PC-9 (cell line): ENCODE data around the gene RUBCN. TPM values are rescaled to one million over a fixed set of nuclear protein-coding genes. Genes with fewer than 3 reads are reported as not detected.
"Not testable (repeated sequence)": the region's sequence is repeated elsewhere in the genome, so short reads cannot be mapped to it uniquely, and the experiment has no call there.

Experiments
- BruUV-seq: library from RNA; stranded (reverse); fragments of 400-500 nt; replicated peaks from 2 replicates; lab custom pipeline; 2021; lab: Mats Ljungman, UMichigan
- CTCF ChIA-PET: fragments of 300-600 bp; sonication (Branson Sonifier 250); formaldehyde crosslinking; loops from one replicate; lab custom pipeline; 2022; ENCODE audit warnings: antibody characterized with exemption; lab: Charles Lee
- POLR2A ChIA-PET: fragments of 300-600 bp; sonication (Branson Sonifier 250); formaldehyde crosslinking; loops from one replicate; lab custom pipeline; 2022; ENCODE audit warnings: antibody characterized with exemption; ENCODE audit not compliant: unreplicated experiment; lab: Charles Lee
- DNase-seq, 2 experiments: peaks; one replicate each; pipeline versions ENCODE4 v3.0.0 to v3.0.0-alpha.2; 2015 to 2022; ENCODE audit warnings: mixed read lengths in 1 of 2
- H2AFZ ChIP-seq: fragments of 200-600 bp; sonication (generic); 2 replicates; pipeline ENCODE4 v1.8.1; 2017; ENCODE audit warnings: antibody characterized with exemption
- H3F3A ChIP-seq: fragments of 200-600 bp; sonication (generic); 2 replicates; pipeline ENCODE4 v1.8.1; 2017; ENCODE audit warnings: antibody characterized with exemption, mild to moderate bottlenecking, low read depth; ENCODE audit not compliant: insufficient read depth
- H3K27ac ChIP-seq: fragments of 200-600 bp; sonication (generic); 2 replicates; pipeline ENCODE4 v1.6.1; 2016; ENCODE audit warnings: mixed run types
- H3K27me3 ChIP-seq: fragments of 200-600 bp; sonication (generic); 2 replicates; pipeline ENCODE4 v1.6.1; 2016; ENCODE audit warnings: low read depth, mixed run types; ENCODE audit not compliant: insufficient read depth
- H3K36me3 ChIP-seq: fragments of 200-600 bp; sonication (generic); 2 replicates; pipeline ENCODE4 v1.6.1; 2016; ENCODE audit warnings: low read depth, mixed run types
- H3K4me1 ChIP-seq: fragments of 200-600 bp; sonication (generic); replicated peaks from 2 replicates; pipeline ENCODE4 v1.6.1; 2016; ENCODE audit warnings: mixed run types; ENCODE audit not compliant: insufficient read depth
- H3K4me2 ChIP-seq: fragments of 200-600 bp; sonication (generic); 2 replicates; pipeline ENCODE4 v1.6.1; 2017; ENCODE audit warnings: mixed run types
- H3K4me3 ChIP-seq: fragments of 200-600 bp; sonication (generic); 2 replicates; pipeline ENCODE4 v1.6.1; 2016; ENCODE audit warnings: mixed run types
- H3K79me2 ChIP-seq: fragments of 200-600 bp; sonication (generic); 2 replicates; pipeline ENCODE4 v1.6.1; 2017; ENCODE audit warnings: low read depth, mixed run types
- H3K9me2 ChIP-seq: fragments of 200-600 bp; sonication (generic); 2 replicates; pipeline ENCODE4 v1.8.1; 2017; ENCODE audit warnings: mild to moderate bottlenecking; ENCODE audit not compliant: insufficient read depth
- H3K9me3 ChIP-seq: fragments of 200-600 bp; sonication (generic); 2 replicates; pipeline ENCODE4 v1.8.1; 2016; ENCODE audit warnings: low read depth; ENCODE audit not compliant: insufficient read depth
- H4K20me1 ChIP-seq: fragments of 200-600 bp; sonication (generic); 2 replicates; pipeline ENCODE4 v1.8.1; 2017; ENCODE audit not compliant: insufficient read depth
- CTCF ChIP-seq: fragments of 200-600 bp; sonication (generic); conservative IDR thresholded peaks from 2 replicates; pipeline ENCODE4 v1.6.1; 2017; ENCODE audit warnings: mixed run types, antibody characterized with exemption, mild to moderate bottlenecking, moderate library complexity
- EZH2 ChIP-seq: fragments of 200-600 bp; sonication (generic); IDR thresholded peaks from 2 replicates; pipeline ENCODE4 v1.8.0; 2017; ENCODE audit warnings: antibody characterized with exemption, low read depth
- intact Hi-C: fragments of 100-400 bp; cut with micrococcal nuclease; formaldehyde crosslinking; loops from one replicate; pipeline ENCODE4 v1.10.0; 2022; ENCODE audit not compliant: unreplicated experiment
- total RNA-seq: library from RNA; stranded (reverse); gene quantifications from 2 replicates; pipeline ENCODE4 v1.2.3, GENCODE V29; 2021

The RUBCN gene
- total RNA-seq, 1 experiment from 2014 or later, result 34.2 TPM

GRCh38 chr3:197730200-197730599 lies 6.5 kb downstream of the RUBCN start:
- peak; percentile 52 to 78 for DNase-seq
- H3K79me2 ChIP-seq, result peaks cover 35% of the 10 kb centered on the region
- H3K9me3 ChIP-seq, result no peaks in the 10 kb centered on the region
- no TSS peak for BruUV-seq
- H3K4me2 ChIP-seq, result peak overlapping the region; percentile 42
- no peaks in the 10 kb centered on the region for H3K36me3 ChIP-seq
- no peaks in the 10 kb centered on the region for H3K9me2 ChIP-seq
- no peak overlapping the region for H3K4me3 ChIP-seq
- ChIA-PET CTCF (interaction anchor here (0.7 kb wide), 1 partner anchor 495 kb away, joined by 4 read pairs; no protein-coding TSS in a partner anchor), POLR2A (no interaction called here)
- no peaks in the 10 kb centered on the region for H4K20me1 ChIP-seq
- H3K27ac ChIP-seq, result peak overlapping the region; percentile 55
- TF ChIP-seq EZH2 (no peak), CTCF (no peak)
- peaks cover 7% of the 10 kb centered on the region for H3F3A ChIP-seq
- intact Hi-C loops, result no loop called here
- H3K4me1 ChIP-seq, result peaks cover 21% of the 10 kb centered on the region
- no peaks in the 10 kb centered on the region for H3K27me3 ChIP-seq
- H2AFZ ChIP-seq, result no peak overlapping the region

GRCh38 chr3:197728487-197728886 lies 8.2 kb downstream of the RUBCN start:
- no peak overlapping the region for H3K4me3 ChIP-seq
- no peak overlapping the region for H3K27ac ChIP-seq
- no peak overlapping the region for H3K4me2 ChIP-seq
- intact Hi-C loops, result no loop called here
- H3F3A ChIP-seq, result peaks cover 7% of the 10 kb centered on the region
- 0 out of 2 replicates have a peak, but pooled peaks cover 3% of the 10 kb centered on the region for H3K36me3 ChIP-seq
- no peaks in the 10 kb centered on the region for H3K9me2 ChIP-seq
- H3K4me1 ChIP-seq, result peaks cover 17% of the 10 kb centered on the region
- DNase-seq, result no peak
- no peak overlapping the region for H2AFZ ChIP-seq
- no TSS peak for BruUV-seq
- no peaks in the 10 kb centered on the region for H3K27me3 ChIP-seq
- ChIA-PET POLR2A (no interaction called here), CTCF (no interaction called here)
- H4K20me1 ChIP-seq, result no peaks in the 10 kb centered on the region
- H3K9me3 ChIP-seq, result peaks cover 4% of the 10 kb centered on the region; the same call in 1 of the 2 replicates
- H3K79me2 ChIP-seq, result peaks cover 29% of the 10 kb centered on the region
- no peak for TF ChIP-seq CTCF
- no peak for TF ChIP-seq EZH2

- H3K27ac ChIP-seq, H3K9me3 ChIP-seq, H3K9me2 ChIP-seq, H3K4me2 ChIP-seq, H3K27me3 ChIP-seq, H4K20me1 ChIP-seq, H3K36me3 ChIP-seq, CTCF ChIA-PET, DNase-seq, BruUV-seq, H2AFZ ChIP-seq, H3F3A ChIP-seq, POLR2A ChIA-PET, intact Hi-C loops, H3K4me3 ChIP-seq: not testable (repeated sequence)
- Histone ChIP-seq H3K79me2 (peaks cover 29% of the 10 kb centered on the region), H3K4me1 (peaks cover 17% of the 10 kb centered on the region)
Measured at GRCh38 chr3:197727878-197728277, 8.8 kb downstream of the RUBCN start.

GRCh38 chr3:197722734-197723133 lies 14.0 kb downstream of the RUBCN start:
- peaks cover 30% of the 10 kb centered on the region for H3K4me1 ChIP-seq
- H3K4me2 ChIP-seq, result no peak overlapping the region
- no peak for TF ChIP-seq EZH2
- TF ChIP-seq CTCF, result no peak
- H3F3A ChIP-seq, result peaks cover 24% of the 10 kb centered on the region
- H3K27ac ChIP-seq, result no peak overlapping the region
- peaks cover 20% of the 10 kb centered on the region for H3K79me2 ChIP-seq
- no peak overlapping the region for H3K4me3 ChIP-seq
- H3K36me3 ChIP-seq, result peaks cover 13% of the 10 kb centered on the region
- H3K9me3 ChIP-seq, result peaks cover 23% of the 10 kb centered on the region
- H2AFZ ChIP-seq, result no peak overlapping the region
- CTCF ChIA-PET, result no interaction called here
- no TSS peak for BruUV-seq
- H3K9me2 ChIP-seq, result no peaks in the 10 kb centered on the region
- H4K20me1 ChIP-seq, result no peaks in the 10 kb centered on the region
- no peaks in the 10 kb centered on the region for H3K27me3 ChIP-seq
- intact Hi-C loops, result no loop called here
- POLR2A ChIA-PET, result no interaction called here
- DNase-seq, result no peak
